Activated T-helper 9 cell treated with anti-CD3 and anti-CD28 coated beads, Interleukin-2, amount 50 U/mL, for 16 hours (primary cell): ENCODE data around the gene SPATC1L.

ENCODE experiments used
- DNase-seq: peaks from one replicate; pipeline ENCODE4 v3.0.0-alpha.2; 2020; ENCODE audit warnings: low read depth

Gene SPATC1L

DNA sequence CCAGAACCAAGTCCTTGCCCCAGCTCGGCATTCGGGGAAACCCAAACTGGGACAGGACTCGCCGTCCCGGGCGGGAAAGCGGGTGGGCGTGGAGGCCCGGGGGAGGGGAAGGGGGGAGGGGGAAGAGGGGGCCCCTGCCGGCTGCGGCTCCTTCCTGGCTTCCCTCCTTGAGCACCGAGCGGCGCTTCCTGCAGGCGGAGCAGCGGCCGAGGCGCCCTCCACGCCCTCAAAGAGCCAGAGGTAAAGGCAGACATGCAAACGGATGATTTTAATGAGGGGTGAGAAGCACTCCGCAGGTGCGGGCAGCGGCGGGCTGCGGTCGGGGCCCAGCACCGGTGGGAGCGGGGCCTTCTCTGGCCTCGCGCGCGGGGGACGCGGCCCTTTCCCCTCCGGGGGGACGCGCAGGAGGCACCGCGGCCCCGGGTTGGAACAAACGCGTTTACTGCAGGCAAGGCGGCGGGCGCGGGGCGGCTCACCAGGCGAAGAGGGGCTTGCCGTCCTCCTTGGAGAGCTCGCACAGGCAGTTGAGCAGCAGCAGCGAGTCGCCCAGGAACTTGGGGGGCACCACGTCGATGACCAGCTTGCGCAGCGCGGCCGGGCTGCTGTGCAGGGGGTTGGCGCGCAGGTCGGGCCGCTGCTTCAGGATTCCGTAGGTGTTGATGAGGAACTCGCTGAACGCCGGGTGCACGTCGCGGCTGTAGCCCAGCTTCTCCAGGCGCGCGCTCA lies 23.2 kb downstream of the SPATC1L start:
- no peak for DNase-seq

DNA sequence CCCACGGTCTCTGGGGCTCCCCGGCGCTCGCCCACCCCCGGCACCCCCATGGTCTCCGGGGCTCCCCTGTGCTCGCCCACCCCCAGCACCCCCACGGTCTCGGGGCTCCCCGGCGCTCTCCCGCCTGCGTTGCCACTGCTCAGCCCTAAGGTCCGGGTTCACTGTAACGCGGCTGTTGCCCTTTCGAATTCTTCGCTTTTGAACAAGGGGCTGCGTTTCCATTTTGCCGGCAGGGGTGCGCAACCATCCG lies 23.7 kb downstream of the SPATC1L start:
- no peak for DNase-seq

DNA sequence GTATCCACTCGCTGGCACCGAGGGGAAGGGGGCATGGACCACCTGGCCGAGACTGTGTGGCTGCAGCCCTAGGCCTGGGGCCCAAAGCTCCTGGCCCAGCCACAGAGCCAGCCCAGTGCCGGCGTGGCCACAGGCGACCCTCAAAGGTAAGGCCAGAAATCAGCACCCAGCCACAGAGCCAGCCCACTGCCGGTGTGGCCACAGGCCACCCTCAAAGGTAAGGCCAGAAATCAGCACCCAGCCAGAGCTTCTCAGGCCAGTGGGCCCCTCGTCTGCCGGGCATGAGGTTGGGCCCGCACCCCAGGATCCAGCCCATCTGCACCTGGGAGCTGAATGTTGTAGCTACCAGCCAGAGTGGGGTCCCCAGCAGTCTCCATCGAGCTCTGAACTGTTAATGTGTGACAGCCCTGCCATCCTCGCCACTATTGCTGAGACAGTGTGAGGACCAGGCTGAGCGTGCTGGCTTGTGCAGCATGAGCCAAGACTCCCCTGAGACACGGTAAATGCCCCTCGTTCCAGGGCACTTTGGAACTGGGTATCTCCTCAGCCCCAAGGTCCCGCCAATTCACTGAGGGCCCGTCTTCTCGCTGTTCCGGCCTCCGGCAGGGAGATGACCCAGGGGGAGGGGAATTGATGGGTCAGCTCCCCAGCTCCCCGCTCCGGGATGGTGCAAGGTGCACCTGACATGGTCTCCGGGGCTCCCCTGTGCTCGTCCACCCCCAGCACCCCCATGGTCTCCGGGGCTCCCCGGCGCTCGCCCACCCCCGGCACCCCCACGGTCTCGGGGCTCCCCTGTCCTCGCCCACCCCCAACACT lies 24.2 kb downstream of the SPATC1L start:
- DNase-seq, result no peak

DNA sequence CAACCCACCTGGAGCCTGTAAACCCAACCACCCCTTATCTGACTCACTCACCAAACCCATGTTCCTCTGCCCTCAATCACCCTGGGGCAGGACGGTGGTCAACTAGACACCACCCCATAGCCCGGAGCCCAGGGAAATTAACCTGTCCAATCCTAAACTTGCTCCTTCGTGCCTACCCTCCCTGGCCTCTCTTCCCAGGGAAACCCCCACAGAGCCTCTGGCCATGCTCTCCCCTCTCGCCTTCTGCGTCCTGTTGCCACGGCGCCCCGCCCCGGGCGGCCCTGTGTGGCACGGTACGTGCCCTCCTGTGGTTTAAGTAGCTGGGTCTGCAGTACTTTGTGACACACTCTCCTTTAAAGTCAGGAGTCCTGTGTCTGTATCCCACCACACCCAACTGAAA lies 24.9 kb downstream of the SPATC1L start:
- no peak for DNase-seq

DNA sequence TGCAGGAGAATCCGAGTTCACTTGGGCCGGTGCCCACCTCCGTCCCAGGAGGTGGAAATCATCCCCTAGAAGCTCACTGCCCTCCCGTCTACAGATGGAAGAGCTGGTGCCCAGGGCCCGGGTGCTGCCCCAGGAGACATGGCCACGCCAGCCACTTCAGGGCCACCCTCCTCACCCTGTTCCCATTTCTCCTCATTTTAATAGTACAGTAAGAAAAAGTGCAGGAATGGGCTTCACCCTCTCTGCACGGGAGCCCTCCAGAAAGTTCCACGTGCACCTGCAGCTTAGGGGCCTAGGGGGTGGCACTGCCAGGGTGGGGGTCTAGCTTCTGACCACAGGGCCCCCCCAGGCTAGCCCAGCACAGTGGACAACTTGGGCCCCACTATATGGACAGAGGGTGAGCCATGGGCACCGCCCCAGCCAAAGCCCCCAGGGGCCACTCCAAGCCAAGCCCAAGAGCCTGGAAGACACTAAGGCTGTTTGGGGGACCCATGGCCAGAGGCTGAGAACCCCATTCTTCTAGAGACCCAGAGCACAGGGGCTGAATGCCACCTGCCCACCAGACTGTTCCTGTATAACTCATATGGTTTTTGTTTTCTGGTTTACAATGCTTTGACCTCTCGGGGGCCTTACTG lies 25.5 kb downstream of the SPATC1L start:
- DNase-seq, result no peak

DNA sequence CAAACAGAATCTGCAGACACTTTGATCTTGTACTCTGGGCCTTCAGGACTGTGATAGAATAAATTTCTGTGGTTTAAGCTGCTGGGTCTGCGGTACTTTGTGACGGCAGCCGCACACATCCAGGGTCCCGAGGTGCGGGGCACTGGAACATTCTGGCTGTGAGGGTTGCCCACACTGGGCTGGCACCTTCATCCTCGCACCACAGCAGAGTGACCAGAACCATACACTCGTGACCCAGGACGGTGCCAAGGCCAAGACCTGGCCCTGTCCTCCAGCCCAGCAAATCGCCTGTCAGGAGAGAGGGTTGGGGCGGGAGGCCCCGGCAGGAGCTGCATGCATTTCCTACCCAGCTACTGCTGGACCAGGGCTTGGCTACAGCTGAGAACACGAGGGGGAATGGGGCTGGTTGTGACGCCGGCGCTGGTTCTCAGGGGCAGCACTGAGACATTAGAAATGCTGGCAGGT lies 26.2 kb downstream of the SPATC1L start:
- no peak for DNase-seq

DNA sequence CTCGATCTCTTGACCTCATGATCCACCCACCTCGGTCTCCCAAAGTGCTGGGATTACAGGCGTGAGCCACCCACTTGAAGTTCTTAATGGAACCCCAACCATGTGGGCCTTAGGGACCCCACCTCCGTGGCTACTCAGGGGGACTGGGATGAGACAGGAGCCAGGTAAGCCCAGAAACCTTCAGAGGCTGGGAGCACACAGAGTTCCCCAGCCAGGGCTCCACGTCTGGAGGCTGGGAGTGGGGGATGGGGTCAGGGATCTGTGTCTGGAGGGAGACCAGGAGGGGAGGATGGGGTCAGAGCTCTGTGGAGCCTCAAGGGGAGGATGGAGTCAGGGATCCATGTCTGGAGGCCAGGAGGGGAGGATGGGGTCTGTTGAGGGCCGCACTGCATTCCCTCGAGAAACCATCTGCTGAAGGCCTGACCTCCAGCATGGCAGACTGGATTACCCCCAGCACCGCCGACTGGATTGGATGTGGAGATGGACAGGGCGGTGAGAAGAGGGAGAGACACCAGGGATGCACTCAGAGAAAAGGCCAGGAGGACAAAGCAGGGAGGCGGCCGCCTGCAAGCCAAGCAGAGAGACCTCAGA lies 26.8 kb downstream of the SPATC1L start:
- DNase-seq, result no peak

DNA sequence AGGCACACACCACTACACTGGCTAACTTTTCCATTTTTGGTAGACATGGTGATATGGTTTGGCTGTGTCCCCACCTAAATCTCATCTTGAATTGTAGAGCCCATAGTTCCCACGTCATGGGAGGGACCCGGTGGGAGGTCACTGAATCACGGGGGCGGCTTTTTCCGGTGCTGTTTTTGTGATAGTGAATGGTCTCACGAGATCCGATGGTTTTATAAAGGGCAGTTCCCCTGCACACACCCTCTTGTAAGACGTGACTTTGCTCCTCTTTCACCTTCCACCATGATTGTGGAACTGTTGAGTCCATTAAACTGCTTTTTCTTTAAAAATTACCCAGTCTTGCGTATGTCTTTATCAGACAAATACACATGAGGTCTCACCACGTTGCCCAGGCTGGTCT lies 27.6 kb downstream of the SPATC1L start:
- DNase-seq, result no peak

DNA sequence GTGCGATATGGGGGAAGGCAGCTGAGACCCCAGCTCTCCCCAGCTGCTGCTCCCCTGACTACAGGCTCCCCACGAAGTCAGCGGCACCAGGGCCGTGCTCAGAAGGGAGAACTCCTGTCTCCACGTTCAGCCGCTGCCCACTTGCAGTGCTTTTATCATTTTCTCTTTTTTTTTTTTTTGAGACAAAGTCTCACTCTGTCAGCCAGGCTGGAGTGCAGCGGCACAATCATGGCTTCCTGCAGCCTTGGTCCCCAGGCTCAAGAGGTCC lies 27.9 kb downstream of the SPATC1L start:
- DNase-seq, result no peak

DNA sequence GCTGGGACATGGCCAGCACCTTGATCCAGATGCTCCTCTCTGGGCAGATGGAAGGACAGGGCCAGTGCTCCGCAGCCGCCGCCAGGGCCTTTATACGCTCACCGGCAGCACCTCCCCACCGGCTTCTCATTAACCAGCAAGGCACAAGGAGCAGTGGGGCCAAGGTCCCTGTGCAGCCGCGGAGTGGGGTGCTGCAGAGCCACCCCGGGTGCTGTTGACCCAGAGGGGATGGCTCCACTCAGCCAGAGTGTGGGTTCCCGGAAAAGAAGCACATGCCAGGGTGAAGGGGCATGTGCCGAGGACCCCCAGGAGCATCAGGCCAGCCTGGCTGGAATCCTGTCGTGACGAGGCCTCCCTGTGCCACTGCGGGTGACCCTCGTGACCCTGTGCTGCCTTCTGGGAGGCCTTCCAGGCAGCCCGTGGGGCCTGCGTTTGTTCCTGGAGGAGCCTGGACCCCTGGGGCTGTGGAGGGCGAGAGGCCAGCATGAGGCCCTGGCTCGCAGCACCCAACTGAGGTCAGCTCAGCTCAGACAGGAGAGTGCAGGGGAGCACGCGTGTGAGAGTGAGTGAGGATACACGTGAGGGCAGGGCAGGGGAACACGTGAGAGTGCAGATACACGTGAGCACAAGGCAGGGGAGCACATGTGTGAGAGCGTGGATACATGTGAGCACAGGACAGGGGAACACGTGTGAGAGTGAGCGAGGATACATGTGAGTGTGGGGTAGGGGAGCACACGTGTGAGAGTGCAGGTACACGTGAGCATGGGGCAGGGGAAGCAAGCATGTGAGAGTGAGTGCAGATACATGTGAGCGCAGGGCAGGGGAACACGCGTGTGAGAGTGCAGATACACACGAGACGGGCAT lies 28.5 kb downstream of the SPATC1L start, which contains the start of gene FTCD:
FTCD (minus strand) TSS at position 66 of the 864 bp plus-strand sequence; CDS start at position 10, 56 bp downstream.
- no peak for DNase-seq

DNA sequence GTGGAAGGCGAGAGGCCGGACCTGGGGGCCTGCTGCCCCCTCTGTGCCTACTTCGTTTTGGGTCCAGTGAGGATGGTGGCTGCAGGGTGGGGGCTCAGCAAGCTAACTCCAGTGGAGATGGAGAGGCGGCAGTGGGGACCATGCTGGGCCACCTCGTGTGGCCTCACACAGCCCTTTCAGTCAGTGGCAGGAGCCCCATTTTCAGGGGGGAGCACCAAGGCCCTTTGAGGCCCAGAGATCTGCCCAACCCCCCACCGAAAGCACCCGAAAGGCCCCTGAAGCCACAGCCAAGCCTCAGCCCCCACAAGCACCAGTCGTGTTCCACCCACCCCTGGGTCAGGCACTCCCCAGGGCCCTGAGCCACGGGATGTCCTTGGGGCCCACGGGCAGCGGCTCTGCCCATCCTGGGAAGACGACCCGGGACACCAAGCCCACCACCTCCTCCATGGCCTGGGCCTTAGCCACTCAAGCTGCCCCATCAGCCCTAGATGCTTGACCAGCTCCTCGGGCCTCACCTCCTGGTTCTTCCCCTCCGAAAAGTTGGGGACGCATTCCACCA lies 29.2 kb downstream of the SPATC1L start:
- DNase-seq, result no peak

DNA sequence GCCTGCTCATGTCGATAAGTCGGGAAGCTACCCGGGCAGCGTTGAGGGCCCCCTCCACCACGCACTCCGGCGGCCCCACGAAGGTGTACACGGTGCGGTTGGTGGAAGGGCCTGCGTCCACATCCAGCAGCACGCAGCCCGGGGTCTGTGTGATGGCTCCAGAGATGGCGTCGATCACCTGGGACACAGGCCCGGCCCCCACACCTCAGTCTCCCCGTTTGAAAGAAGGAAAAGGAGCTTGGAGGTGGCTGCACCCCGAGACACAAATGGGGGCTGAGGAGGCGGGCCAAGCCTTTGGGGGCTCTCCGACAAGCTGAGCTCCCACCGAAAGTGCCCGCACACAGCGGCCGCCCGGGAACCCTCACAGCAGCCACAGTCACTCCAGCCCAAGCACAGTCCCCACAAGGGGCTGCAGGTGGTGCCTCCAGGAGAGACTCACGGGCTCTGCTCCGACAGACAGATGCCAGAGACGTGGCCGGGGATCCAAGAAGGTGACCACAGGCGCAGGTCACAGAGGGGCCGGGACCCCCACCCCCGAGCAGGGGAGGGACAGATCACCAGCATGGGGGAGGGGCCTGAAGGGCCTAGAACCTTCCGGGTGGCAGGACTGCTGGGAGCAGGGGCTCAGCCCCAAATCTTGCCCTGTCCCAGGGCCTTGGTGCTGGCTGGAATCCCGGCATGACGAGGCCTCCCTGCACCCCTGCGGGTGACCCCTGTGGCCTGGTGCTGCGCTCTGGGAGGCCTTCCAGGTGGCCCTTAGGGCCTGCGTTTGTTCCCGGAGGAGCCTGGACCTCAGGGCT lies 29.9 kb downstream of the SPATC1L start:
- DNase-seq, result no peak

DNA sequence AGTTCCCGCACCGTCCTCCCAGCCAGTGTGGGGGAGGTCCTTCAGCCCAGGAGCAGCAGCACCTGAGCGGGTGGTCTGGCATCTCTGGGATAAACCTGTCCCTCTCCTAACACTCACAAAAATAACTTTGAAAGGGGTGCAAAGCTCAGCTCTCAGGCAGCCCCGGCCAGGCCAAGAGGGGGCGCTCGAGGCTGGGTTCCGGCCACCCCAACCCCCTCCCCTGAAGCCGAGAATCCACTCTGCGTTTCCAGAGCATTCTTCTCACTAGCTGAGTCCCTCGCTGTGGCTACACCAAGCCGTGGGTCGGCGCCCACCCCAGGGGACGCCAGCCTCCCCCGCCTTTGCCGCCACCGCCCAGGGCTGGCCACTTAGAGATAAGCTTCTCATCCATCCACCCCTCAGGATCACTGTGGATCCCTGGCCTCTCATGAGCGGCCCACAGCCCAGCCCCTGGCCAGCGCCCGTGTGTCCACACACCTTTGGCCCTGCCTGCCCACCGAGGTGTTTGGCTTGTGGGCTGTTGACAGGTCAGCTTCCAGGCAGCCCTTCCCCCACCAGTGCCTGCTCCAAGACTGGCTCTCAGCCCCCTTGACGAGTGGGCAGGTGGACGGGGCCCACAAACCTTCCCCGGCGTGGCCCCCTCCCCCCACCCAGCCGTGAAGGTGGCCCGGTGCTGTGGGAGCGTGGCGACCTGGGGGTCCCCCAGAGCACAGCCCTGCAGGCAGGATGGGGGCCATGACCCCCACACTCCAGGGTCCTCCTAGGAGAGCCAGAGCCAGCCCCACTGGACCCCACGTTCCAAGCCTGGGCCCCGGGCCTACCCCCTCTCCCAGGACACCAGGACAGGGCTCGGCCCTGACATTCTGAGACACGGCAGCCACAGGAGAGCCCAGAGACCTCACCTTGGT lies 30.8 kb downstream of the SPATC1L start:
- DNase-seq, result no peak

DNA sequence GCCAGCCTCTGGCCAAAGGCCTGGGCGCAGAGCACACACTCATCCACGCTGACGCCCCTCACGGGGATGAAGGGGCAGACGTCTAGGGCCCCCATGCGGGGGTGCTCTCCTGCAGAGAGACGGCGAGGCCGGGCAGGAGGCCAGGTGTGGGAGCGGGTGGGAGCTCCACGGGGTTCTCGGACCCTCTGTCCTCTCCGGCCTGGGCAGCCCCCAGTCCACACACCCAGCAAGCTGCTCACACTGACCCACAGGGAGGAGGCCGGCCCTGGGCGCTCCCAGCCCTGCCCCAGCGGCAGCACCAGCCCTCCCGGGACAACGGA lies 31.4 kb downstream of the SPATC1L start:
- DNase-seq, result no peak

DNA sequence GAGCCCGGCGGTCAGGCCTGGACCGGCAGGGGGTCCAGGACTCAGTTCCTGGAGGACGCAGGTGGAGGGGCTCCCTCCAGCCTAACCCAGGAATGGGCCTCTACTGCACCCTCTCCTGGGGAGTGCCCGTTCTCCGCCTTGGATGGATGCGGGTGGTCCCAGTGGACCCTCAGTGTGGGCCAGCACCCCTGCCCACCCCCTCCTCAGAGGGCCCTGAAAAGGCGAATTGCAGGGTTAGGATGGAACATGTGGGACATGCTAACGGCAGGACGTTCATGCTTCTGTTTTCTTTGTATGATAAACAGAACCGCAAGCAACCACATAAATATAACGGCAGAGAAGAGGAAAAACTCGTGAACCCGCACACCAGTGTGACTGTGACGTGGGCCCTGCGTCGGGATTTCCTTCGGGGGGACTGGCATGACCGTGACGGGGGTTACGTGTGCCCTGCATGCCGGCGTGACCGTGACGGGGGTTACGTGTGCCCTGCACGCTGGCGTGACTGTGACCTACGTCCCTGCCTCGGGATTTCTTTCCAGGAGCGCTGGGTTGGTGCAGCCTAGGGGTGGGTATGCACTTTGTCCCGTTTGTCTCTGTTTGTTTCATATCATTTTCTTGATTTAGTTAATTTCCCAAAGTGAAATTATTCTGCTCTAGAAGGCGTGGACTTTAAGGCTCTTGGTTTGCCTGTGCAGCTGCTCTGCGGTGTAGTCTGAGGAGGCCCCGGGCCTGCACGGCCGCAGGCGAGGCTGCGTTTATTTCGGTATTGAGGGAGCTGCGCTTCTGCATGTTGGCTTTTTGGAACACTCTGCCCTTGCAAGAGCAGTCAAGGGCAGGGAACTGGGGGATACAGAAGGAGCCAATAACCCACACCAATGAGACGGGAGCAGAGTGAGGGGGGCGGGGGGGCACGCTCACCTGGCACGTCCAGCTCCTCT lies 32.0 kb downstream of the SPATC1L start:
- no peak for DNase-seq

DNA sequence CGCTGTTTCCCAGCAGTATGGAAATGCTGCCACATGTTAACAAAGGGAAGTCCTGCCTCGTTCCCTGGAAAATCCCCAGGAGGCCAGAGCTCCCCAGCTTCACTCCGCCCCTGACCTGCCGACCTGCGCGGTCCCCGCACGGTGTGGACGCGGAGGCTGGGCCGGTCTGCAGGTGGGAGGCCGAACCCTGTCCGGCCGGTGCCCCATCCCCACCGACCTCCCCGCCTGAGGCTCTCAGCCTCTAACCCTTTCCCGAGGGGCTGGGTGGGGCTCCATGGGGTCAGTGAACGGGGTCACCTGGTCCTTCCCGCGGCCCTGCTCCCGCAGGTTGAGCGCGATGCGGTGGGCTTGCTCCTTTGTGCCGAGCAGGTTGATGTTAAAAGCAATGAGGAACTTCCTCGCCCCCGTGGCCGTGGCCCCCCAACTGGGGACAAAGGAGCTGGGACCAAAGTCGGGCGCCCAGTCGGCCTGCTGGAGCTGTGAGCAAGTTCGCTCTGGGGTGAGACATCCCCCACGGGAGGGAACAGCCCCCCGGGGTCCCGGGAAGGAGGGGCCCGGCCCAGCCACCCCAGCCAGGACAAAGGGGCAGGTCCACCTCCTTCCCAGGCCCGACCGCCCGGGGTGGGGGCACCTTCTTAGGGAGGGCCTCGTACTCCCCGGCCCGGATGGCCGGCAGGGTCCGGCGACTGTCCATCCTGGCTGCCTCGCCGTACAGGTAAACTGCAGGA lies 32.8 kb downstream of the SPATC1L start:
- DNase-seq, result no peak

DNA sequence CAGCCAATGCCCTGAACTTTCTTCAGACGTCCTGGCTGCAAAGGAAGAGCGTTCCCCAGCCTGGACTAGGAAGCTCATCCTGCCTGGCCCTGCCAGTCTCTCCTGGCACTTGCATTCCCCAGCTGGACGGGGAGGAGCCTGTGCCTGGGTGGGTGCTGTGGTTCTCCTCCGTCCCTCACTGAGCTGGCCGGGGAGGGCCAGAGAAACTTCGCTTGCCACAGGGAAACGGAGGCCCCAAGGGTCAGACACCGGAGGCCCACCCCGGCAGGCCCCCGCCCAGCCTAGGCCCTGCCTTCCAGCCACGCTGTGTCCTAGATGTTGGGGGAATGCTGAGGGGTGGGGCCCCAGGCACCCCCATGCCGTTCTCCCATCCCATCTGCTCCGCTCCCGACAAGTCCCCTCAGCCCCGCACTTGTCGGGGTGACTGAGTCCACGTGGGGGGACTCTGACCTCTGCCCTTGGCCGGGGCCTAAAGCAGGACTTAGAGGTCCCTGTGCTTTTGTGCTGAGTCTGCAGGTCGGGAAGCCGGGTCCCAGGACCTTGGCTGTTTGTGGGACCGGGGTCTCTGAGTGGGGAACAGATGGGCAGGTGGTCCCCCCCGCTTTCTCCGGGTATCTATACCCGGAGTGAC lies 33.7 kb downstream of the SPATC1L start:
- no peak for DNase-seq

DNA sequence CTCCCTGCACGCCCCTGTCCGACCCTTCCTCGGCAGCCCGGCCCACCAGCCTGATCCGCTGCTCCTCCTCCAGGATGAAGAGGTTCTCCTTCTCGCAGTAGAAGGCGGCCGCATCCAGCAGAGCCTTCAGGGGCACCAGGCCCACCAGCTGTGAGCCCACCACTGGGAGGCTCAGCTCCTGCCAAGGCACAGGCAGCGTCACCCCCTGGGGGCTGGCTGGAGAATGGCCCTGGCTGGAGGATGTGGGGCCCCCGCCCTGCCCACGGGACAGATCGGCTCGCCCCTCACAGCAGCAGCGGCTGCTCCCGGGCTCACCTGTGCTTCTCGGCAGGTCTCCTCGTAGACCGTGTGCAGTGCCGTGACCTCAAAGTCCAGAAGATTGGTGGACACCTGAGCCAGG lies 34.2 kb downstream of the SPATC1L start:
- DNase-seq, result no peak
